HG03066 (cell line): ENCODE measurements around the gene NFKBIB.
"Not testable (repeated sequence)": the region's sequence is repeated elsewhere in the genome, so short reads cannot be mapped to it uniquely, and the experiment has no call there.

Experiments
- ATAC-seq: cut with Tn5 transposase; IDR thresholded peaks from one replicate; pipeline ENCODE4 v1.9.1; 2021; ENCODE audit warnings: low read depth; ENCODE audit not compliant: unreplicated experiment

Gene NFKBIB, protein sequence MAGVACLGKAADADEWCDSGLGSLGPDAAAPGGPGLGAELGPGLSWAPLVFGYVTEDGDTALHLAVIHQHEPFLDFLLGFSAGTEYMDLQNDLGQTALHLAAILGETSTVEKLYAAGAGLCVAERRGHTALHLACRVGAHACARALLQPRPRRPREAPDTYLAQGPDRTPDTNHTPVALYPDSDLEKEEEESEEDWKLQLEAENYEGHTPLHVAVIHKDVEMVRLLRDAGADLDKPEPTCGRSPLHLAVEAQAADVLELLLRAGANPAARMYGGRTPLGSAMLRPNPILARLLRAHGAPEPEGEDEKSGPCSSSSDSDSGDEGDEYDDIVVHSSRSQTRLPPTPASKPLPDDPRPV

DNA sequence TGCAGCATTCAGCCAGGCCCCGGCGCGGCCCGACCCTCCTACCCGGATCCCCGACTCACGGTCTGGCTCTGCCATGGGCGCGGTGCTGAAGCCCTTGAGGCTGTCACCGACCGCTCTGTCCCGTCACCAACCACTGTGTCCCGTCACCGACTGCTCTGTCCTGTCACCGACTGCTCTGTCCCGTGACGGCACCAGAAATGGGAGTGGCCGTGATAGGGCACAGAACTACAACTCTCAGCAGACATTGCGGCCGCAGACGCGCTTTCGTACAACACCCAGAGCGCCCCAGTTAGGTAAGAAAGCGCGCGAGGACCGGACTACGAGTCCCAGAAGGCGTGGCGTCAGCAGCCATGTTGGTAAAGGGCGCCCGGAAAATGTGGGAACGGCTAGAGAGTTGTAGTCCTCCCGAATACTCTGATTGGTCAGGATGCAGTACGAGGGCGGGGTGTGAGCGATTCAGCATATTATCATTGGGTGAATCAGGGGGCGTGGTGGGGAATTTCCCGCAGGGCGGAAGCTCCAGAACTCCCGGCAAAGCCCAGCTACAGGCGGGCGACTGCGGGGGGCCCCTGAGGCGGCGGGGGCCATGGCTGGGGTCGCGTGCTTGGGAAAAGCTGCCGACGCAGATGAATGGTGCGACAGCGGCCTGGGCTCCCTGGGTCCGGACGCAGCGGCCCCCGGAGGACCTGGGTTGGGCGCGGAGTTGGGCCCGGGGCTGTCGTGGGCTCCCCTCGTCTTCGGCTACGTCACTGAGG, at the start of gene NFKBIB, which contains the start of gene SIRT2:
NFKBIB (plus strand) TSS at position 523 of the 755 bp plus-strand sequence; CDS start at position 587, 64 bp downstream.
SIRT2 (minus strand) TSS at position 172 of the 755 bp plus-strand sequence; CDS start at position 75, 97 bp downstream.
- peak; percentile 90 for ATAC-seq

DNA sequence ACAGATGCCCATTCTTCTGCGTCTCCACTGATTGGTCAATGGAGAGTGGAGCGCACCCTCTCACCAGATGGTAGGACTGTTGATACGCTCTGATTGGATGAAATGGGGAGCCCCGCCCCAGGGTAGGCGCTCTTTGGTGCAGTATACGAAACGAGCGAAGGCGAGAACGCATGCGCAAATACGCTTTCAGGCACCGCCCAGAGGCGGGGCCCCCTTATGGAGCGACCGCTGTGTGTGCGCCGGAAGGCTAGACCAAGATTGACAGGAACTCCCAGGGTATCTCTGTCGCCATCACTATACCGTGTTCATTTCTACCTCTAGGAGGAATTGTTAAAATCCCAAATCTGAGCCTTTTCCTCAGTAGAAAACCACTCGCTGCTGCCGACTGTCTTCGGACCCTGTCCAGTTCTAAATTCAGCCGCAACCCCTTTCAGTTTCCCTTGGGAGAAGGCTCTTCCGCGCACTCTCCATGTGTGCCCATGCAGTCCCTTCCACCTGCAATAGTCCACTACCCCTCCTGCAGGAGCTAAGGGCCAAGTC, 49.3 kb upstream of the NFKBIB start:
- ATAC-seq, result peak; percentile 65

DNA sequence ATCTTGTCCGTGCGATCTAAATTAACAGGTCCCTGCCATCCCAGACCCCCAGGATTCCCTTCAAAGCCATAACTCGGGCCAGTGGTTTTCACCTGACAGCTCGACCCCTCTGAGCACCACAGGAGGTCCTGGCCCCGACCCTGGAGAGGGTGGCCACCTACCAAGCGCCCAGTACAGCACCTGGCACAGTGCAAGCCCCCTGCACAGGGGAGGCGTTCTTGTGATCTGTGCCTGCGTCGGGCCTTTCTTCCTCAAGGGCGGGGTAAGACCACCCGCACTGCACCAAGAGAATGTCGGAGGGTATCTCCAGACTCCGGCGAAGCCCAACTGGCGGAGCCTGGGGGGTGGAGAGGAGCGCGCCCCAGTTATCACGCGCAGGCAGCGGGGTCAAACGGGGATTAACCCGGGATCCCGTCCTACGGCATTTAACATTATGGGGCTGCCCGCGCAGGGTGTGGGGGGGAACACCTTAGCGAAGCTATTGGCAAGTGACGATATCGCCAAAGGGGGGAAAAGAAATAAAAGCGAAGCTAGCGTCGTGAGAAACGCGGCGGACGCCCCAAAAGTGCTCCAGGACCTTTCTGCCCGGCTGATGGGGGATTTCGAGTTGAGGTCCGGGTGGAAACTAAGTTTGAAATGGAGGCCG, 48.7 kb upstream of the NFKBIB start:
- no peak for ATAC-seq

DNA sequence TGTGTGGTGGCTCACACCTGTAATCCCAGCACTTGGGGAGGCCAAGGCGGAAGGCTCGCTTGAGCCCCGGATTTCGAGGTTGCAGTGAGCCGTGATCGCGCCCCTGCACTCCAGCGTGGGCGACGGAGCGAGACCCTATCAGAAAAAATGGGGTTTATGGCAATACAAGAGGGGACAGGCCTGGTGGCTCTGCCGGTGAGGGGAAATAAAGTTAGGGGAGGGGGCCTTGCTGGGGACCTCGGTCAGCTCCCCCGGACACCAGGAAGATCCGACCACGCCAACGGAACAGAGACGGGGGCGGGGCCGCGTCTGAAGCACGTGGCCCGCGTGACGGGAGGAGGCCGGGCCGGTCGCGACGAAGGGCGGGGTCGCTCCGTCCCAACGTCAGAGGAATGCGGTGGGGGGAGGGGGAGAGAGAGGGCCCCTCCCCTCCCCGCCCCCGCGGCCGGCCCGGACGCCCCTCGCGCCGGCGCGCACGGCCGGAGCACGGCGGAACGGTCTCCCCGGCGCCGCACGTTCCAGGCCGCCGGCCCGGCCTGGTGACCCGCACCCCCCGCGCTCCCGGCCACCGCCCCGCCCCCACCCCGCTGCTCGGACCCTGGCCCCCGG, 48.0 kb upstream of the NFKBIB start:
- no peak for ATAC-seq

DNA sequence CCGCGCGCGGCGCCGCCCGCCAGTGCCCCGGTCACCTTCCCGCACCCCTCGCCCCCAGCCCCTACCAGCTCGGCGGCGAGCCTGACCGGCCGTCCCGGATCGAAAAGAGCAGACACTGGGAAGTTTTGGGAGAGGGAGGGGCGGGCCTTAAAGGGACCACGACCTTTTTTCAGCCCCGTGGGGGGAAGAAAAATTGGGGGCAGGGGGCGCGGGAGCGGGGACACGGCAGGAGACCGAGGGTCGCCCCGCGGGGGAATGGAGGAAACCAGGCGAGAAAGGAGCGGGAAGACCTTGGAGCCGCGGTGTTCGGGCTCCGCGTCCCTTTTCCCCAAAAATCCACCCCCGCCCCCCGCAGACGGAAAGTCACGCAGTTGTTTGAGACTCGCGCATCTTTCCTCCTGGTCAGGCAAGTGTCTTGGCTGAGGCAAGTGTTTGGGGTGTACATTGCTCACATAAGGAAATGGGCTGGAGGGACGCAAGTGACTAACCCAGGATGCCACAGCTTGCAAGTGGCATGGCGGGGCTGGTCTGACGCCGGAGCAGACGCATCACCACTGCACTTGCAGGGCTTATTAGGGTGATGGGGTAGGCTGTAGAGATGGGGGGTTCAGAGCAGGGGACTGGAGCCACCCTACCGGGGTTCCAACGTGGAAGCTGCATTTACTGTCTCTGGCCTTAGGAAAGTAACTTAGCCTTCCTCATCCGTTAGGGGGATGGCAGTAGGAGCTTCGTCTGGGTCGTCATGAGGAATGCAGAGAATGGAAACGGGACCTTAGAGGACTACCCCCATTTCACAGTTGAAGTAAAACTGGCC, 47.3 kb upstream of the NFKBIB start:
- ATAC-seq, result no peak

DNA sequence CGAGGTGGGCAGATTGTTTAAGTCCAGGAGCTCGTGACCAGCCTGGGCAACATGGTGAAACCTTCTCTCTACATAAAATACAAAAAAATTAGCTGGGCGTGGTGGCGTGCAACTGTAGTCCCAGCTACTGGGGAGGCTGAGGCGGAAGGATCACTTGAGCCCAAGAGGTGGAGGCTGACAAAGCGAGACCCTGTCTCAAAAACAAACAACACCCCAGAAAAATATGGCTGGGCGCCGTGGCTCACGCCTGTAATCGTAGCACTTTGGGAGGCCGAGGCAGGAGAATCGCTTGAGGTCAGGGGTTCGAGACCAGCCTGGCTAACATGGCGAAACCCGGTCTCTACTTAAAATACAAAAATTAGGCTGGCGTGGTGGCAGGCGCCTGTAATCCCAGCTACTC, 46.6 kb upstream of the NFKBIB start:
- no peak for ATAC-seq

DNA sequence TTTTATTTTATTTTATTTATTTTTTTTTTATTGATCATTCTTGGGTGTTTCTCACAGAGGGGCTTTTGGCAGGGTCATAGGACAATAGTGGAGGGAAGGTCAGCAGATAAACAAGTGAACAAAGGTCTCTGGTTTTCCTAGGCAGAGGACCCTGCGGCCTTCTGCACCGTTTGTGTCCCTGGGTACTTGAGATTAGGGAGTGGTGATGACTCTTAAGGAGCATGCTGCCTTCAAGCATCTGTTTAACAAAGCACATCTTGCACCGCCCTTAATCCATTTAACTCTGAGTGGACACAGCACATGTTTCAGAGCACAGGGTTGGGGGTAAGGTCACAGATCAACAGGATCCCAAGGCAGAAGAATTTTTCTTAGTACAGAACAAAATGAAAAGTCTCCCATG, 44.8 kb upstream of the NFKBIB start:
- ATAC-seq, result not testable (repeated sequence)

DNA sequence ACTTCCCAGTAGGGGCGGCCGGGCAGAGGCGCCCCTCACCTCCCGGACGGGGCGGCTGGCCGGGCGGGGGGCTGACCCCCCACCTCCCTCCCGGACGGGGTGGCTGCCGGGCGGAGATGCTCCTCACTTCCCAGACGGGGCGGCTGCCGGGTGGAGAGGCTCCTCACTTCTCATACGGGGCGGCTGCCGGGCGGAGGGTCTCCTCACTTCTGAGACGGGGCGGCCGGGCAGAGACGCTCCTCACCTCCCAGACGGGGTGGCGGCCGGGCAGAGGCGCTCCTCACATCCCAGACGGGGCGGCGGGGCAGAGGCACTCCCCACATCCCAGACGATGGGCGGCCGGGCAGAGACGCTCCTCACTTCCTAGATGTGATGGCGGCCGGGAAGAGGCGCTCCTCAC, 44.0 kb upstream of the NFKBIB start:
- not testable (repeated sequence) for ATAC-seq

DNA sequence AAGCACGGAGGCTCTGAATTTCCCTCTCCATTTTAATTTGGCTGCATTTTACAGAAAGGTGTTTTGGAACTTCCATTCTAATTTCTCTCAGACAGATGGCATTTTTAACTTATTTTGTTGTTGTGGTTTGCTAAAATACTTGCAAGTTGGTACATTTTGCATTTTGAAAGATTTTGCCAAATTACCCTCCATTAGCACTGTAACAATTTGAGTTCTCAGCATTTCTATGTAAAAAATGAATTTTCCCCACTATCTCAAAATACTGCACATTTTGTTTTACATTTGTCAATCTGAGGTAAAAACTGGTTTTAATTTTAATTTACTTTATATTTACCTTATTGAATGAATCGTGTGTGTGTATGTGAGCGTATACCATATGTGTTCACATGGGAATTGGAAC, 43.0 kb upstream of the NFKBIB start:
- no peak for ATAC-seq

DNA sequence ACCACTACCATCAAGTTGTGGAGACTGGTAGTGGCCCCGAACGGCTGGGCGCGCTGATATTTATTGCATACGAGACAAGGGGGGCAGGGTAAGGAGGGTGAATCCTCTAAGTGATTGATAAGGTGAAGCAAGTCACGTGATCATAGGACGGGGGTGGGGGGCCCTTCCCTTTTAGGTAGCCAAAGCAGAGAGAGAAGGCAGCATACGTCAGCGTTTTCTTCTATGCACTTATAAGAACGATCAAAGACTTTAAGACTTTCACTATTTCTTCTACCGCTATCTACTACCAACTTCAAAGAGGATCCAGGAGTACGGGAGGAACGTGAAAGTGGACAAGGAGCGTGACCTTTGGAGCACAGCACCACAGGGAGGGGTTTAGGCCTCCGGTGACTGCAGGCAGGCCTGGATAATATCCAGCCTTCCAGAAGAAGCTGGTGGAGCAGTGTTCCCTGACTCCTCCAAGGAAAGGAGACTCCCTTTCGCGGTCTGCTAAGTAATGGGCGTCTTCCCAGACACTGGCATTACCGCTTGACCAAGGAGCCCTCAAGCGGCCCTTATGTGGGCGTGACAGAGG, 40.1 kb upstream of the NFKBIB start:
- not testable (repeated sequence) for ATAC-seq

DNA sequence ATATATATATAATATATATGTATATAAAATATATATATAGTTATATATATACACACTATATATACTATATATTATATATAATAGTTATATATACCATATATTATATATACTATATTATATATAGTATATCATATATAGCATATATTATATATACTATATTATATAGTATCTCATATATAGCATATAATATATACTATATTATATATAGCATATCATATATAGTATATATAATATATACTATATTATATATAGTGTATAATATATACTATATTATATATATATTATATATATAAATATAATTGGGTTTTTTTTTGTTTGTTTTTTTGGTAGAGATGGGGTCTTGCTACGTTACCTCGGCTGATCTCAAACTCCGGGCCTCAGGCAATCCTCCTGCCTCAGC, 38.4 kb upstream of the NFKBIB start:
- ATAC-seq, result no peak

DNA sequence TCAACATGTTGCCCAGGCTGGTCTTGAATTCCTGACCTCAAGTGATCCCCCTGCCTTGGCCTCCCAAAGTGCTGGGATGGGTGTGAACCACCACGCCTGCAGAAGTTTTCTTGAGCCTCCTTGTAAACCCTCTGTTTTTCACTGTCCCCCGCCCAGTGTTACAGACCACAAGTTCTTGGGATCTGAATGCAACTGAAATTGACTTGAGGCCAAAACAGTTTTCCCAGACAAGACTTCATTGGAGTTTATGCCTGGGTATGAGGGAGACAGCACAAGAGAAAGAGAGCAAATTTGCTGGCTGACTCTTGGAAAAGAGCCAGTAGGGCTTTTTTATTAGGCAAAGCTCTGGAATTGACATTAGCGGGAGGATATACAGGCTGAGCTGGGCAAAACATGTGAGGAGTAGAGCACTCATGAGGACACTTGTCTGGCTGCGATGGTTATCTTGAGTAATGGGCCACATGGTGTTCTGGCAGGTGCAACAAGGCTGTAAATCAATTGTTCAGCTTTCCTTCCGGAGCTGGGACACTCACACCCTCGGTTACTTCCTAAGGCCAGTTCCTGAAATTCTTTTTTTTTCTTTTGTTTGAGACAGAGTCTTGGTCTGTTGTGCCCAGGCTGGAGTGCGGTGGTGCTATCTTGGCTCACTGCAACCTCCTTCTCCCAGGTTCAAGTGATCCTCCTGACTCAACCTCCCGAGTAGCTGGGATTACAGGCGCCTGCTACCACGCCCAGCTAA, 37.3 kb upstream of the NFKBIB start:
- no peak for ATAC-seq

DNA sequence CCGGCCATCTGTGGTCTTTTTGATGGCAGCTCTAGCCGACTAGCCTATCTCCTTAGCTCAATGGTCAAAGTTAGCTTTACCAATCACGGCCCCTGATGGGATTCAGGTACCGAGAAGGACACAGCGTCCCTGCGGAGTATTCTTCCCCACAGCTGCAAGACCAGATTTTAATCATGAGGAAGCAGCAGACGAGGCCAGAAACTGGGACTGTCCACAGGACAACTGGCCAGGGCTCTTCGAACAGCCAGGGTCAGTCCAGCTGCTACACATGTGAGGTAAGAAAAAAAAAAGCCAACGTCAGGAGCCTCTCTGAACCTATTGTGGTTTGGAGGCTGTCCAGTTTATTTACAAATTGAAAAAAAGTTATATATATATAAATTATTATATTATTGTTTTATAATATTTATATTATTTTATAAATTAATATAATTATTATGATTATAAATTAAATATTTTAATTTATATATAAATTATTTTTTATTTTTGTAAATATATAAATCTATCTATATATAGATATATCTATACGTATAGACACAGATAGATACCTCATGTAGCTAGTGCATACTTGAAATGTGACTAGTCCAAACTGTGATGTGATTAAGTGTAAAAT, 32.5 kb upstream of the NFKBIB start:
- ATAC-seq, result no peak

DNA sequence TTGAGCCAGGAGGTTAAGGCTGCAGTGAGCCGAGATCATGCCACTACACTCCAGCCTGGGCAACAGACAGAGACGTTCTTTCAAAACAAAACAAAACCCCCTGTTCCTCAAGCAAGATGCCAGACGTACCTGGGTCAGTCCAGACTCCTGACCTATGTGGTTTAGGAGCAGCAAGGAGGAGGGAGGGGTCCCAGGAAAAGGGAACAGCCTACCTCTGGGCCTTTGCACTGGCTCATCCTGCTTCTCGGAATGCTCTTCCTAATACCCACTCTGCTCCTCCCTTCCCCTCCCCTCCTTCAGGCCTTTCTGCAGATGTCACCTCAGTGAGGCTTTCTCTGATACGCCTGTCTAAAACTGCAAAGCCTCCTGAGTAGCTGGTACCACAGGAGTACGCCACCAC, 31.2 kb upstream of the NFKBIB start:
- ATAC-seq, result no peak

DNA sequence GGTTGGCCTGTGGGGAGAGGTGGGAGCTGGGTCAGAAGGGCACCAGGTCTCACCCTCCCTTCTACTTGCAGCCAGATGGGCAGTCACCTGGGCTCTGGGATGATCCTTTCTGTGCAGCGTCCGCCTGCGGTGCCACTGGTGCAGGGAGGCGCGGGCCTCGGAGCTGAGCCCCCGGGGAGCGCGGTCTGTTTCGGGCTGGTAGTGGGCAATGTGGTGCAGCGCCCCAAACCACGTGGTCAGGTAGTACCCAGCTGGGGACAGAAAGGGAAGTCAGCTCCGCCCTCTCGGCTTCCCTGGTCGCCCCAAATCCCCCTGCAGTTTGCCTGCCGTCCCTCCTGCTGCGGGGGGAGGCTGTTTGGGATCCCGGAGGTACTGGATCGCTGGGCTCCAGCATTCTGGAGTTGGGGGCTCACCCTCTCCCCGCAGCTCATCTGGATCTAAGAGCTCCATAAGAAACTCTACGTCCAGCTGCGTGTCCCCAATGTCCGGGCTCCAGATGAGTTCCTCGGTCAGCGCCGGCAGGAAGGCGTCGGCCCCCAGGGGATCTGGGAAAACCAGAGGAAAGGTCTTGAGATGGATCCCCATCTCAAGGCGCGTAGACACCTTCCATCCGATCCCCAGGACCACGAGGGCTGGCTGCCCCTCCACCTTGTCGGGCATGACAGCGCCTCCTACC, 30.5 kb upstream of the NFKBIB start:
- no peak for ATAC-seq

DNA sequence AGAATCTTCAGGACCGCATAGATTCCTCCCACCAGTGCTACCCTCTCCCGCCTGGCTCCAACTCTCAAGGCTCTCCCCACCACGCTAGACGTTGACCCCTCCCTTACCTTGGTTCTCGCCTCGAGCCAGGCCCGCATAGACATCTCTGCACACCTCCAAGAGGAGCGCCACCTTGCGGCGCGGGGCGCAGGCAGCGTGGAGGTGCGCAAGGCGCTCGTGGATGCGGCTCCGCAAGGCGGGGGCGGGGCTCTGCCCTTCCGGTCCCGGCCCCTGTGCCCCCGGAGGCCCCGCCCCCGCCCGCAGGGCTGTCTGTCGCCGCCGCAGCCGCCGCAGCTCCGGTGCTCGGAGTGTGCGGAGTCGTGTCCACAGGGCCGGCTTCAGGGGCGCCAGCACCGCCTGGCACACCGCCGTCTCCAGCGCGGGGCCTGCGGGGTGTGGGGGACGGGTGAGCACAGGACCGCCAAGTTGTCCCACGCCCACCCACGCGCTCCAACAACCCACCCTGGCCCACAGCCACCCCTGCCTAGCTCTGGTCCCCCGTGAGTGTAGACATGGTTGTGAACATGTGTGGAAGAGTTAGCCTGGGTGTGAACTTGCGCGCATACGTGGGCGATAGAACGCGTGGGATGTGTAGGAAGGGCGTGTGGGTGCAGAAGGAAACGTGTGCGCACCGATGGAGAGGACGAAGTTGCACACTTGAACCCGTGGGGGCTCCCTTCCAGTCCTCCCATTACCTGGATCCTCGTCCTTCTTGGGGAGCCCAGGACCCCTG, 29.7 kb upstream of the NFKBIB start:
- ATAC-seq, result peak; percentile 73

DNA sequence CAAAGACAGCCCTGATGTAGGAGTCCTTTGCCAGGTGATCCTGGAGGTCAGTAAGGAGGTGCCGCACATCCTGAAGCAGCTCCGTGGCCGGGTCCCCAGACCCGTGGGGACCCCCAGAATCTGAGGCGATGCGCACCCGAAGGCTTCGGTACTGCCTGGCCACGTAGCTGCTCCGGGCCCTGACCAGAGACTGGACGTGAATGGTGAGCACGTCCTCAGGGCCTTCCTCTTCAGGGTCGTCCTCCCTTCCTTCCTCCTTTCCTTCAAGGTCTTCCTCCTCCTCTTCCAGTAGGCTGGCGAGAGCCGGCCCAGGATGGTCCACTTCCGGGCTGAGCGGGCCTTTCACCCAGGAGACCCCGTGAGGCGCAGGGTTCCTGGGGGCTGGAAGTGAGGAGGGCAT, 29.2 kb upstream of the NFKBIB start:
- ATAC-seq, result no peak
